HepG2 (cell line): ENCODE data around the gene TRIM54. TPM values are rescaled to one million over a fixed set of nuclear protein-coding genes. Genes with fewer than 3 reads are reported as not detected.

Source experiments
- ATAC-seq: fragments of 200-7000 bp; cut with Tn5 transposase; 3 replicates; pipeline ENCODE4 v1.9.1; 2020; ENCODE audit warnings: mild to moderate bottlenecking, moderate library complexity
- BruUV-seq: library from RNA; stranded (reverse); fragments of 400-500 nt; replicated peaks from 2 replicates; lab custom pipeline; 2021; lab: Mats Ljungman, UMichigan
- CTCF ChIA-PET: fragments of 300-600 bp; formaldehyde crosslinking; extraction: SDS; loops from one replicate; lab custom pipeline; 2021; ENCODE audit warnings: low total read pairs, inconsistent platforms, low intra/inter-chr PET ratio; lab: Yijun Ruan, JAX
- POLR2A ChIA-PET: fragments of 350-600 bp; sonication (Branson Sonifier 250); formaldehyde crosslinking; loops from one replicate; lab custom pipeline; 2020; ENCODE audit warnings: antibody characterized with exemption, inconsistent platforms; lab: Yijun Ruan, JAX
- DNase-seq: peaks from one replicate; pipeline ENCODE4 v3.0.0-alpha.2; 2015; ENCODE audit warnings: low spot score
- FAIRE-seq: peaks from 3 replicates; lab custom pipeline; 2011; peaks lifted over from hg19 to GRCh38; lab: Jason Lieb, UNC
- H2AFZ ChIP-seq: one replicate; pipeline ENCODE4 v1.6.1; 2011; ENCODE audit warnings: low read length, inconsistent platforms
- H3K27ac ChIP-seq: fragments of 300-600 bp; 3 replicates; pipeline ENCODE4 v1.8.0; 2011; ENCODE audit warnings: mixed run types, mild to moderate bottlenecking, mixed read lengths, low read length, inconsistent platforms; ENCODE audit not compliant: insufficient read depth; ENCODE audit errors: extremely low read length
- H3K27me3 ChIP-seq, 2 experiments: fragments of 200-600 bp in 1 of 2; 2 replicates in 1 of 2; 3 replicates in 1 of 2; pipeline versions ENCODE4 v1.6.0 to v1.8.0; 2011; ENCODE audit warnings: low read length in 2 of 2, mild to moderate bottlenecking in 2 of 2, moderate library complexity in 2 of 2, inconsistent platforms in 1 of 2; ENCODE audit not compliant: insufficient read depth in 2 of 2, control insufficient read depth in 1 of 2
- H3K36me3 ChIP-seq, 2 experiments: fragments of 200-600 bp in 1 of 2; replicated peaks in 1 of 2; 2 replicates in 1 of 2; 3 replicates in 1 of 2; pipeline versions ENCODE4 v1.5.1 to v1.8.0; 2011; ENCODE audit warnings: low read length in 2 of 2, inconsistent platforms in 1 of 2; ENCODE audit not compliant: insufficient read depth in 2 of 2, control insufficient read depth in 1 of 2
- H3K4me1 ChIP-seq: 2 replicates; pipeline ENCODE4 v1.5.1; 2012; ENCODE audit warnings: low read length, inconsistent platforms; ENCODE audit not compliant: insufficient read depth
- H3K4me2 ChIP-seq: 2 replicates; pipeline ENCODE4 v1.6.0; 2011; ENCODE audit warnings: low read depth, low read length, inconsistent platforms
- H3K4me3 ChIP-seq, 3 experiments: fragments of 200-600 bp in 1 of 3; sonication (generic), shearing (Covaris generic) in 1 of 3; replicated peaks in 1 of 3; 2 replicates each; pipeline ENCODE4 v1.5.1; 2011 to 2016; ENCODE audit warnings: low read length in 3 of 3, inconsistent platforms in 2 of 3, low read depth in 2 of 3, mild to moderate bottlenecking in 2 of 3, control low read depth in 1 of 3, mixed read lengths in 1 of 3; ENCODE audit not compliant: insufficient read depth in 1 of 3
- H3K79me2 ChIP-seq: one replicate; pipeline ENCODE4 v1.6.1; 2011; ENCODE audit warnings: low read length, inconsistent platforms; ENCODE audit not compliant: insufficient read depth
- H3K9ac ChIP-seq: 2 replicates; pipeline ENCODE4 v1.6.0; 2011; ENCODE audit warnings: mild to moderate bottlenecking, low read depth, low read length, inconsistent platforms; ENCODE audit not compliant: insufficient read depth
- H3K9me3 ChIP-seq: 2 replicates; pipeline ENCODE4 v1.5.1; 2012; ENCODE audit warnings: mild to moderate bottlenecking, low read length
- H4K20me1 ChIP-seq: 2 replicates; pipeline ENCODE4 v1.6.0; 2011; ENCODE audit warnings: inconsistent platforms, mild to moderate bottlenecking, low read length, moderate library complexity; ENCODE audit not compliant: insufficient read depth
- AGO2 ChIP-seq: fragments of 200-400 bp; formaldehyde crosslinking; optimal IDR thresholded peaks from 2 replicates; pipeline ENCODE3; 2017; ENCODE audit warnings: mild to moderate bottlenecking, low read depth, low read length, moderate library complexity
- ARNTL ChIP-seq: sonication (generic); formaldehyde crosslinking; IDR thresholded peaks from 2 replicates; pipeline ENCODE4 v1.4.0; 2020; ENCODE audit warnings: mild to moderate bottlenecking, missing genetic modification reagents
- CENPT ChIP-seq: sonication (generic); formaldehyde crosslinking; IDR thresholded peaks from 2 replicates; pipeline ENCODE4 v1.8.0; 2022; ENCODE audit warnings: low read depth, mild to moderate bottlenecking, moderate library complexity, missing genetic modification reagents
- FIP1L1 ChIP-seq: fragments of 200-400 bp; formaldehyde crosslinking; IDR thresholded peaks from 2 replicates; pipeline ENCODE4 v1.6.1; 2018; ENCODE audit warnings: low read depth, mild to moderate bottlenecking, low read length, moderate library complexity, borderline replicate concordance; ENCODE audit not compliant: insufficient read depth
- HOMEZ ChIP-seq: IDR thresholded peaks from 2 replicates; pipeline ENCODE4 v1.6.1; 2016; ENCODE audit warnings: low read depth
- KLF13 ChIP-seq: sonication (generic); formaldehyde crosslinking; IDR thresholded peaks from 2 replicates; pipeline ENCODE4 v1.4.0; 2020; ENCODE audit warnings: mild to moderate bottlenecking, missing genetic modification reagents
- MAFF ChIP-seq: IDR thresholded peaks from 2 replicates; pipeline ENCODE4 v1.6.1; 2011; ENCODE audit warnings: low read depth, low read length, improper control_type of control experiment
- MAFK ChIP-seq, 2 experiments: IDR thresholded peaks in 1 of 2; conservative IDR thresholded peaks in 1 of 2; 2 replicates each; pipeline ENCODE4 v1.6.1; 2011; ENCODE audit warnings: improper control_type of control experiment in 2 of 2, low read length in 2 of 2
- MLX ChIP-seq: IDR thresholded peaks from 2 replicates; pipeline ENCODE4 v1.6.1; 2016
- NCOA5 ChIP-seq: sonication (generic); formaldehyde crosslinking; IDR thresholded peaks from 2 replicates; pipeline ENCODE4 v1.4.0; 2020; ENCODE audit warnings: missing genetic modification reagents
- PATZ1 ChIP-seq: sonication (generic); formaldehyde crosslinking; IDR thresholded peaks from 2 replicates; pipeline ENCODE4 v1.4.0; 2020; ENCODE audit warnings: missing genetic modification reagents
- RFXANK ChIP-seq: IDR thresholded peaks from 2 replicates; pipeline ENCODE4 v1.6.1; 2016
- SIN3A ChIP-seq: IDR thresholded peaks from 2 replicates; pipeline ENCODE4 v1.6.1; 2011; ENCODE audit warnings: low read depth, mild to moderate bottlenecking, control low read depth, low read length, borderline replicate concordance
- TAF1 ChIP-seq: sonication (generic); formaldehyde crosslinking; IDR thresholded peaks from 2 replicates; pipeline ENCODE4 v1.4.0; 2020; ENCODE audit warnings: missing genetic modification reagents
- ZNF280B ChIP-seq: sonication (generic); formaldehyde crosslinking; IDR thresholded peaks from 2 replicates; pipeline ENCODE4 v1.5.0; 2020; ENCODE audit warnings: missing genetic modification reagents, mild to moderate bottlenecking, borderline replicate concordance
- ZNF607 ChIP-seq: sonication (generic); formaldehyde crosslinking; IDR thresholded peaks from 2 replicates; pipeline ENCODE4 v1.5.1; 2020; ENCODE audit warnings: missing genetic modification reagents, mild to moderate bottlenecking, borderline replicate concordance
- ZNF770 ChIP-seq: sonication (generic); formaldehyde crosslinking; IDR thresholded peaks from 2 replicates; pipeline ENCODE4 v1.5.0; 2020; ENCODE audit warnings: mild to moderate bottlenecking, missing genetic modification reagents
- WGBS: methylation state at CpG from one replicate; pipeline ENCODE4 v1.1.6; 2017; ENCODE audit warnings: low lambda C conversion rate; 5-methylcytosine and 5-hydroxymethylcytosine counted together
- in situ Hi-C: cut with HindIII; loops from 2 replicates; pipeline ENCODE4 v1.10.0; 2017; ENCODE audit warnings: low pct_unique_long_range_greater_than_20kb; ENCODE audit not compliant: extremely low pct_ligation_motif_present
- intact Hi-C: fragments of 100-400 bp; cut with micrococcal nuclease; formaldehyde crosslinking; loops from one replicate; pipeline ENCODE4 v1.10.0; 2022; ENCODE audit not compliant: unreplicated experiment
- polyA plus RNA-seq, 8 experiments: library from polyadenylated mRNA; depleted of rRNA in 3 of 8; stranded (reverse) in 7 of 8; unstranded in 1 of 8; fragments of >200 nt; fragmentation: Illumina TruSeq in 4 of 8; extraction: Trizol in 4 of 8; gene quantifications; 2 replicates each; pipeline versions ENCODE4 v1.2.1 to v1.2.3, GENCODE V29; 2011 to 2016; ENCODE audit warnings: low read depth in 4 of 8, missing spikeins in 1 of 8, mixed read lengths in 1 of 8; ENCODE audit not compliant: insufficient read depth in 1 of 8
- total RNA-seq, 5 experiments: library from RNA; depleted of rRNA; stranded (reverse); fragments of >200 nt; fragmentation: Illumina TruSeq; extraction: Trizol; gene quantifications; 2 replicates each; pipeline ENCODE4 v1.2.3, GENCODE V29; 2016; ENCODE audit warnings: low read depth in 1 of 5

Gene TRIM54
- total and polyA plus RNA-seq, 2 of the 13 experiments (the other 11 are each of a cell fraction or from before 2014, with no cell fraction given), result 0.07 to 0.13 TPM

- intact Hi-C loops, result no loop called here
- Histone ChIP-seq H3K36me3 (peaks cover 1 to 5% of the 10 kb centered on the region in 2 experiments; a peak in 3 of 5 replicates), H3K9me3 (no peaks in the 10 kb centered on the region), H3K79me2 (peaks cover 92% of the 10 kb centered on the region), H4K20me1 (no peaks in the 10 kb centered on the region), H2AFZ (no peak overlapping the region), H3K27me3 (no peaks in the 10 kb centered on the region), H3K9ac (no peak overlapping the region), H3K4me3 (no peak overlapping the region), H3K4me1 (peaks cover 57% of the 10 kb centered on the region), H3K27ac (peak overlapping the region; percentile 3), H3K4me2 (no peak overlapping the region)
- WGBS, result 95% methylated on average over 7 of the region's 7 CpGs
- DNase-seq, result no peak
- CTCF ChIA-PET, result no interaction called here
- no peak for FAIRE-seq
- ATAC-seq, result no peak
- BruUV-seq, result no TSS peak
- POLR2A ChIA-PET, result interaction anchor here (1.2 kb wide), 2 partner anchors 23 to 30 kb away, joined by 3 read pairs; no protein-coding TSS in a partner anchor
- in situ Hi-C loops, result no loop called here
- no peak for TF ChIP-seq KLF13 (CRISPR knock-in tag)
- TF ChIP-seq MAFF, result peak; percentile 57; the same call in 1 of the 2 replicates
- TF ChIP-seq CENPT (CRISPR knock-in tag), result no peak
- TF ChIP-seq ZNF607, result no peak
- no peak for TF ChIP-seq ARNTL
- TF ChIP-seq NCOA5 (CRISPR knock-in tag), result no peak
- no peak for TF ChIP-seq SIN3A
- no peak for TF ChIP-seq FIP1L1
- TF ChIP-seq AGO2, result no peak
- no peak for TF ChIP-seq TAF1 (CRISPR knock-in tag)
- no peak for TF ChIP-seq RFXANK (CRISPR knock-in tag)
- TF ChIP-seq MLX (CRISPR knock-in tag), result no peak
- no peak for TF ChIP-seq ZNF280B
- TF ChIP-seq PATZ1, result no peak
- TF ChIP-seq MAFK (conservative IDR thresholded peaks at IDR 0.05 in 1 of 2, IDR thresholded peaks at IDR 0.05 in 1 of 2; ENCODE audit: low read length in 2 of 2), result peak; percentile 23 to 72; a peak in 3 of 4 replicates
- no peak for TF ChIP-seq HOMEZ (CRISPR knock-in tag)
- TF ChIP-seq ZNF770 (CRISPR knock-in tag), result peak; percentile 45
Measured at GRCh38 chr2:27350106-27350693, 68.0 kb downstream of the TRIM54 start.
